K562 (cell line): ENCODE results near the gene SLC1A3. TPM values are rescaled to one million over a fixed set of nuclear protein-coding genes. Genes with fewer than 3 reads are reported as not detected.
A peak's percentile ranks its signal among the peaks of the same experiment; 100 is the strongest.

Experiments used
- CBX1 ChIP-seq: sonication (generic); IDR thresholded peaks from 2 replicates; pipeline ENCODE4 v1.6.1; 2016; ENCODE audit warnings: antibody characterized with exemption, low read depth, mild to moderate bottlenecking
- CTCFL ChIP-seq: IDR thresholded peaks from 2 replicates; pipeline ENCODE4 v1.6.1; 2011; ENCODE audit warnings: borderline replicate concordance, low read depth, mild to moderate bottlenecking, moderate library complexity, low read length; ENCODE audit not compliant: insufficient read depth, poor library complexity, severe bottlenecking
- DEAF1 ChIP-seq: fragments of 450-650 bp; formaldehyde crosslinking; IDR thresholded peaks from 2 replicates; pipeline ENCODE4 v1.4.0; 2020; ENCODE audit warnings: mild to moderate bottlenecking, moderate library complexity
- DIDO1 ChIP-seq: fragments of 450-650 bp; IDR thresholded peaks from 2 replicates; pipeline ENCODE4 v1.6.1; 2016; ENCODE audit warnings: low read depth, missing biosample characterization, missing genetic modification characterization
- DNMT1 ChIP-seq: fragments of 450-650 bp; IDR thresholded peaks from 2 replicates; pipeline ENCODE4 v1.6.1; 2016; ENCODE audit warnings: antibody characterized with exemption, mild to moderate bottlenecking
- E2F6 ChIP-seq, 2 experiments: IDR thresholded peaks; 2 replicates each; pipeline ENCODE4 v1.6.1; 2011; ENCODE audit warnings: borderline replicate concordance in 1 of 2, control low read depth in 1 of 2, low read depth in 1 of 2, low read length in 1 of 2, mild to moderate bottlenecking in 1 of 2, mixed read lengths in 1 of 2, moderate library complexity in 1 of 2; ENCODE audit not compliant: insufficient read depth in 1 of 2, insufficient read length in 1 of 2, poor library complexity in 1 of 2, severe bottlenecking in 1 of 2; ENCODE audit errors: extremely low read depth in 1 of 2
- HDAC2 ChIP-seq: fragments of 450-650 bp; IDR thresholded peaks from 2 replicates; pipeline ENCODE4 v1.6.1; 2016; ENCODE audit warnings: mild to moderate bottlenecking
- NCOA1 ChIP-seq: fragments of 450-650 bp; IDR thresholded peaks from 2 replicates; pipeline ENCODE4 v1.6.1; 2016; ENCODE audit warnings: low read depth
- PRPF4 ChIP-seq: fragments of 200-400 bp; formaldehyde crosslinking; IDR thresholded peaks from one replicate; pipeline ENCODE4 v1.6.1; 2017; ENCODE audit warnings: low read length, low read depth, mild to moderate bottlenecking; ENCODE audit not compliant: insufficient read depth, poor library complexity, severe bottlenecking
- PURB ChIP-seq: sonication (generic); formaldehyde crosslinking; IDR thresholded peaks from 2 replicates; pipeline ENCODE4 v1.9.0; 2021; ENCODE audit warnings: low read depth, mild to moderate bottlenecking, missing genetic modification reagents
- RAD21 ChIP-seq, 2 experiments: fragments of 250-450 bp in 1 of 2; fragments of 450-650 bp in 1 of 2; sonication (Bioruptor Pico) in 1 of 2; formaldehyde crosslinking in 1 of 2; IDR thresholded peaks in 1 of 2; conservative IDR thresholded peaks in 1 of 2; 2 replicates each; pipeline versions ENCODE4 v1.4.0 to v1.8.0; 2020 to 2022; ENCODE audit warnings: mild to moderate bottlenecking in 2 of 2, moderate library complexity in 1 of 2
- SETDB1 ChIP-seq: IDR thresholded peaks from one replicate; pipeline ENCODE4 v1.6.1; 2012; ENCODE audit warnings: low read length, control low read depth, inconsistent platforms
- SMAD2 ChIP-seq: fragments of 150-350 bp; IDR thresholded peaks from 2 replicates; pipeline ENCODE4 v1.6.1; 2014; ENCODE audit warnings: low read depth, mild to moderate bottlenecking, low read length
- TEAD4 ChIP-seq, 2 experiments: sonication (generic) in 1 of 2; formaldehyde crosslinking in 1 of 2; IDR thresholded peaks; 2 replicates each; pipeline versions ENCODE4 v1.6.1 to v1.8.0; 2012 to 2022; ENCODE audit warnings: borderline replicate concordance in 1 of 2, inconsistent platforms in 1 of 2, low read length in 1 of 2, mild to moderate bottlenecking in 1 of 2, missing genetic modification reagents in 1 of 2
- U2AF1 ChIP-seq: fragments of 200-400 bp; formaldehyde crosslinking; optimal IDR thresholded peaks from 2 replicates; pipeline ENCODE3; 2017; ENCODE audit warnings: mild to moderate bottlenecking, low read depth, low read length, moderate library complexity
- ZBTB49 ChIP-seq: sonication (generic); formaldehyde crosslinking; IDR thresholded peaks from 2 replicates; pipeline ENCODE4 v1.8.0; 2022; ENCODE audit warnings: missing genetic modification reagents, mild to moderate bottlenecking, borderline replicate concordance
- ZNF165 ChIP-seq: fragments of 250-450 bp; sonication (Bioruptor Pico); IDR thresholded peaks from 2 replicates; pipeline ENCODE4 v1.4.0; 2020; ENCODE audit warnings: borderline replicate concordance
- ZNF780A ChIP-seq: fragments of 250-450 bp; sonication (Bioruptor Pico); IDR thresholded peaks from 2 replicates; pipeline ENCODE4 v1.5.0; 2021; ENCODE audit warnings: mild to moderate bottlenecking
- polyA plus RNA-seq, 8 experiments: library from polyadenylated mRNA; depleted of rRNA in 4 of 8; stranded (reverse) in 5 of 8; unstranded in 3 of 8; fragments of >200 nt; fragmentation: Nextera tagmentation in 2 of 8; fragmentation: Illumina TruSeq in 1 of 8; extraction: Ambion mirVana in 2 of 8; extraction: Trizol in 1 of 8; gene quantifications; 2 replicates each; pipeline versions ENCODE4 v1.2.1 to v1.2.3, GENCODE V29; 2011 to 2014; ENCODE audit warnings: inconsistent platforms in 1 of 8, missing spikeins in 1 of 8
- total RNA-seq, 7 experiments: library from RNA; depleted of rRNA in 6 of 7; stranded (reverse); fragments of >200 nt in 6 of 7; fragmentation: Illumina TruSeq in 2 of 7; extraction: Trizol in 2 of 7; gene quantifications; 2 replicates each; pipeline versions ENCODE4 v1.2.1 to v1.2.3, GENCODE V29; 2011 to 2021; ENCODE audit warnings: low replicate concordance in 1 of 7

SLC1A3 gene
- total and polyA plus RNA-seq, 9 of the 15 experiments (the other 6 are each of a cell fraction or from before 2014, with no cell fraction given), result 0.13 TPM; not detected in 8

GRCh38 chr5:36734422-36734821 is 128.0 kb downstream of the SLC1A3 start (continued):
- TF ChIP-seq CTCFL, result no peak
- TF ChIP-seq SETDB1, result no peak
- no peak for TF ChIP-seq NCOA1
- TF ChIP-seq HDAC2, result no peak
- no peak for TF ChIP-seq PRPF4
- no peak for TF ChIP-seq SMAD2
- TF ChIP-seq CBX1, result no peak
- no peak for TF ChIP-seq ZNF165 (CRISPR knock-in tag)
- TF ChIP-seq DNMT1, result no peak
- peak; percentile 57 for TF ChIP-seq DEAF1 (CRISPR knock-in tag)
- TF ChIP-seq DIDO1 (tag), result no peak
- no peak for TF ChIP-seq TEAD4 (IDR thresholded peaks at IDR 0.05; ENCODE audit: low read length)
- no peak for TF ChIP-seq TEAD4 (CRISPR knock-in tag; IDR thresholded peaks at IDR 0.05; ENCODE audit: borderline replicate concordance)
- peak; percentile 77 to 80 for TF ChIP-seq RAD21 (CRISPR knock-in tag; conservative IDR thresholded peaks at IDR 0.05 in 1 of 2, IDR thresholded peaks at IDR 0.05 in 1 of 2)
- no peak for TF ChIP-seq PURB (CRISPR knock-in tag)
- TF ChIP-seq U2AF1, result no peak
- no peak for TF ChIP-seq ZNF780A (CRISPR knock-in tag)
- no peak for TF ChIP-seq E2F6 (IDR thresholded peaks at IDR 0.05; ENCODE audit: borderline replicate concordance in 1 of 2, extremely low read depth in 1 of 2, insufficient read depth in 1 of 2, insufficient read length in 1 of 2, low read depth in 1 of 2, low read length in 1 of 2, poor library complexity in 1 of 2, severe bottlenecking in 1 of 2)
- no peak for TF ChIP-seq ZBTB49 (CRISPR knock-in tag)
